ENCODE data around the gene PLCG2. TPM values are rescaled to one million over a fixed set of nuclear protein-coding genes. Genes with fewer than 3 reads are reported as not detected.
"Not testable (repeated sequence)": the region's sequence is repeated elsewhere in the genome, so short reads cannot be mapped to it uniquely, and the experiment has no call there.

PLCG2 gene
- total RNA-seq, 6 experiments from 2014 or later, result 0.14 to 0.61 (median 0.27) TPM

- Mint-ChIP-seq H3K4me1 (ENCODE audit: low read depth) (no peaks in the 10 kb centered on the region), H3K27ac (no peak overlapping the region), H3K27me3 (ENCODE audit: insufficient read depth) (peaks cover 10% of the 10 kb centered on the region), H3K4me3 (no peak overlapping the region), H3K36me3 (ENCODE audit: low read depth) (no peaks in the 10 kb centered on the region), H3K9me3 (no peaks in the 10 kb centered on the region)
- DNase-seq, result no peak
- TF ChIP-seq CTCF (IDR thresholded peaks at IDR 0.05), result no peak
Measured at GRCh38 chr16:81929841-81930240, 150.8 kb downstream of the PLCG2 start.

- no peak overlapping the region for H3K27ac Mint-ChIP-seq
- no peak for DNase-seq
- H3K36me3 Mint-ChIP-seq (ENCODE audit: low read depth), result no peaks in the 10 kb centered on the region
- peaks cover 9% of the 10 kb centered on the region for H3K27me3 Mint-ChIP-seq (ENCODE audit: insufficient read depth)
- no peak for TF ChIP-seq CTCF (IDR thresholded peaks at IDR 0.05)
- H3K4me1 Mint-ChIP-seq (ENCODE audit: low read depth), result no peaks in the 10 kb centered on the region
- no peaks in the 10 kb centered on the region for H3K9me3 Mint-ChIP-seq
- H3K4me3 Mint-ChIP-seq, result no peak overlapping the region
Measured at GRCh38 chr16:81931927-81932326, 152.8 kb downstream of the PLCG2 start.

GRCh38 chr16:81932668-81933067, 153.6 kb downstream of the PLCG2 start:
- H3K27me3 Mint-ChIP-seq (ENCODE audit: insufficient read depth), result peaks cover 9% of the 10 kb centered on the region
- no peak overlapping the region for H3K27ac Mint-ChIP-seq
- no peaks in the 10 kb centered on the region for H3K36me3 Mint-ChIP-seq (ENCODE audit: low read depth)
- H3K9me3 Mint-ChIP-seq, result no peaks in the 10 kb centered on the region
- H3K4me3 Mint-ChIP-seq, result no peak overlapping the region
- DNase-seq, result no peak
- no peaks in the 10 kb centered on the region for H3K4me1 Mint-ChIP-seq (ENCODE audit: low read depth)
- no peak for TF ChIP-seq CTCF (IDR thresholded peaks at IDR 0.05)

GRCh38 chr16:81933361-81933760, 154.3 kb downstream of the PLCG2 start:
- no peak for DNase-seq
- H3K27ac Mint-ChIP-seq, result no peak overlapping the region
- no peaks in the 10 kb centered on the region for H3K4me1 Mint-ChIP-seq (ENCODE audit: low read depth)
- H3K27me3 Mint-ChIP-seq (ENCODE audit: insufficient read depth), result peaks cover 9% of the 10 kb centered on the region
- H3K9me3 Mint-ChIP-seq, result no peaks in the 10 kb centered on the region
- H3K4me3 Mint-ChIP-seq, result no peak overlapping the region
- no peaks in the 10 kb centered on the region for H3K36me3 Mint-ChIP-seq (ENCODE audit: low read depth)
- TF ChIP-seq CTCF (IDR thresholded peaks at IDR 0.05), result no peak

- not testable (repeated sequence) for DNase-seq; H3K36me3 Mint-ChIP-seq (ENCODE audit: low read depth); H3K9me3 Mint-ChIP-seq; H3K4me1 Mint-ChIP-seq (ENCODE audit: low read depth); H3K27me3 Mint-ChIP-seq (ENCODE audit: insufficient read depth); H3K4me3 Mint-ChIP-seq; H3K27ac Mint-ChIP-seq
Measured at GRCh38 chr16:81934711-81935110, 155.6 kb downstream of the PLCG2 start.

- Mint-ChIP-seq H3K36me3 (ENCODE audit: low read depth) (no peaks in the 10 kb centered on the region), H3K4me3 (no peak overlapping the region), H3K27ac (no peak overlapping the region), H3K9me3 (no peaks in the 10 kb centered on the region), H3K4me1 (ENCODE audit: low read depth) (peaks cover 8% of the 10 kb centered on the region), H3K27me3 (ENCODE audit: insufficient read depth) (peaks cover 9% of the 10 kb centered on the region)
- DNase-seq, result no peak
- no peak for TF ChIP-seq CTCF (IDR thresholded peaks at IDR 0.05)
Measured at GRCh38 chr16:81936209-81937000, 157.3 kb downstream of the PLCG2 start.
